Measurements from ENCODE around the gene IPPK. TPM values are rescaled to one million over a fixed set of nuclear protein-coding genes. Genes with fewer than 3 reads are reported as not detected.

Gene IPPK
- total RNA-seq, 1 donor from 2014 or later: 7.9 TPM

- intact Hi-C loops (cut with DNase I): no loop called here
- ATAC-seq (ENCODE audit: poor library complexity) (no peak), DNase-seq (no peak)
Measured at GRCh38 chr9:92644278-92644677, 25.7 kb downstream of the IPPK start.

GRCh38 chr9:92642564-92642963, 27.4 kb downstream of the IPPK start:
- intact Hi-C loops (cut with DNase I): no loop called here
- ATAC-seq (ENCODE audit: poor library complexity) (no peak), DNase-seq (no peak)

- intact Hi-C loops (cut with DNase I): no loop called here
- no peak for DNase-seq
Measured at GRCh38 chr9:92642041-92642451, 27.9 kb downstream of the IPPK start.

GRCh38 chr9:92641092-92641809, 28.7 kb downstream of the IPPK start:
- no peak for ATAC-seq (ENCODE audit: poor library complexity)
- intact Hi-C loops (cut with DNase I): no loop called here
- no peak for DNase-seq

More at GRCh38 chr9:92642041-92642451, 27.9 kb downstream of the IPPK start:
- ATAC-seq (ENCODE audit: poor library complexity): no peak

GRCh38 chr9:92640398-92641091, 29.4 kb downstream of the IPPK start:
- intact Hi-C loops (cut with DNase I): no loop called here
- DNase-seq (no peak), ATAC-seq (ENCODE audit: poor library complexity) (no peak)

- intact Hi-C loops (cut with DNase I): loop anchor here (10.0 kb wide), 1 partner anchor 495 kb away; no protein-coding TSS in a partner anchor
- ATAC-seq (ENCODE audit: poor library complexity): no peak
- DNase-seq: no peak
Measured at GRCh38 chr9:92639791-92640271, 30.1 kb downstream of the IPPK start.

- no peak for ATAC-seq (ENCODE audit: poor library complexity)
- intact Hi-C loops (cut with DNase I): loop anchor here (10.0 kb wide), 1 partner anchor 494 kb away; no protein-coding TSS in a partner anchor
Measured at GRCh38 chr9:92639124-92639523, 30.8 kb downstream of the IPPK start.

GRCh38 chr9:92638621-92639101, 31.3 kb downstream of the IPPK start:
- DNase-seq (no peak), ATAC-seq (ENCODE audit: poor library complexity) (no peak)
- intact Hi-C loops (cut with DNase I): loop anchor here (10.0 kb wide), 1 partner anchor 494 kb away; no protein-coding TSS in a partner anchor

More at GRCh38 chr9:92639124-92639523, 30.8 kb downstream of the IPPK start:
- DNase-seq: no peak

- intact Hi-C loops (cut with DNase I): loop anchor here (10.0 kb wide), 1 partner anchor 493 kb away; no protein-coding TSS in a partner anchor
- DNase-seq: no peak
- ATAC-seq (ENCODE audit: poor library complexity): no peak
Measured at GRCh38 chr9:92637886-92638620, 31.9 kb downstream of the IPPK start.

- ATAC-seq (ENCODE audit: poor library complexity) (no peak), DNase-seq (no peak)
- intact Hi-C loops (cut with DNase I): loop anchor here (10.0 kb wide), 1 partner anchor 493 kb away; no protein-coding TSS in a partner anchor
Measured at GRCh38 chr9:92637326-92637725, 32.6 kb downstream of the IPPK start.

GRCh38 chr9:92636627-92637026, 33.3 kb downstream of the IPPK start:
- ATAC-seq (ENCODE audit: poor library complexity): no peak

GRCh38 chr9:92635760-92636159, 34.2 kb downstream of the IPPK start:
- DNase-seq: no peak
- intact Hi-C loops (cut with DNase I): loop anchor here (2.0 to 10.0 kb wide), 2 partner anchors 293 to 491 kb away; no protein-coding TSS in a partner anchor
- no peak for ATAC-seq (ENCODE audit: poor library complexity)

More at GRCh38 chr9:92636627-92637026, 33.3 kb downstream of the IPPK start:
- no peak for DNase-seq
- intact Hi-C loops (cut with DNase I): loop anchor here (10.0 kb wide), 1 partner anchor 492 kb away; no protein-coding TSS in a partner anchor

- intact Hi-C loops (cut with DNase I): loop anchor here (2.0 to 10.0 kb wide), 2 partner anchors 292 to 490 kb away; no protein-coding TSS in a partner anchor
- DNase-seq (peak; percentile 88), ATAC-seq (ENCODE audit: poor library complexity) (peak; percentile 94)
Measured at GRCh38 chr9:92634712-92635605, 35.0 kb downstream of the IPPK start.

- DNase-seq (no peak), ATAC-seq (ENCODE audit: poor library complexity) (no peak)
- intact Hi-C loops (cut with DNase I): loop anchor here (2.0 to 10.0 kb wide), 2 partner anchors 291 to 489 kb away; no protein-coding TSS in a partner anchor
Measured at GRCh38 chr9:92633614-92634278, 36.2 kb downstream of the IPPK start.

GRCh38 chr9:92632641-92633040, 37.3 kb downstream of the IPPK start:
- ATAC-seq (ENCODE audit: poor library complexity): no peak
- intact Hi-C loops (cut with DNase I): loop anchor here (10.0 kb wide), 1 partner anchor 488 kb away; no protein-coding TSS in a partner anchor
- no peak for DNase-seq

- intact Hi-C loops (cut with DNase I): loop anchor here (10.0 kb wide), 1 partner anchor 487 kb away; no protein-coding TSS in a partner anchor
- ATAC-seq (ENCODE audit: poor library complexity) (no peak), DNase-seq (no peak)
Measured at GRCh38 chr9:92631452-92632343, 38.2 kb downstream of the IPPK start.

Measured in Right ventricle myocardium superior (tissue), 1 donor.